Measurements from ENCODE around the gene NMT2. TPM values are rescaled to one million over a fixed set of nuclear protein-coding genes. Genes with fewer than 3 reads are reported as not detected.

The NMT2 gene
- total and polyA plus RNA-seq, 2 experiments from 2014 or later, result 11.7 to 16.8 TPM

GRCh38 chr10:15181576-15182156 lies 13.2 kb upstream of the NMT2 start (continued):
- TF ChIP-seq ZNF462 (CRISPR knock-in tag; IDR thresholded peaks at IDR 0.05) (no peak), ZNF114 (CRISPR knock-in tag; IDR thresholded peaks at IDR 0.05) (no peak), STAT1 (IDR thresholded peaks at IDR 0.05; ENCODE audit: unreplicated experiment) (no peak), ETS1 (IDR thresholded peaks at IDR 0.05) (no peak), JUNB (IDR thresholded peaks at IDR 0.05; ENCODE audit: unreplicated experiment) (no peak), REST (IDR thresholded peaks at IDR 0.05; ENCODE audit: unreplicated experiment) (no peak), CREB1 (CRISPR knock-in tag; IDR thresholded peaks at IDR 0.05; ENCODE audit: low read depth) (no peak), ZNF331 (CRISPR knock-in tag; IDR thresholded peaks at IDR 0.05; ENCODE audit: low read depth) (no peak)
